ENCODE measurements around the gene GPN3. TPM values are rescaled to one million over a fixed set of nuclear protein-coding genes. Genes with fewer than 3 reads are reported as not detected.

Gene GPN3
- 10 to 100 TPM; 23.3 to 48.1 (median 36.0) TPM for polyA plus RNA-seq (ENCODE audit: low read depth in 6 of 6)

DNA sequence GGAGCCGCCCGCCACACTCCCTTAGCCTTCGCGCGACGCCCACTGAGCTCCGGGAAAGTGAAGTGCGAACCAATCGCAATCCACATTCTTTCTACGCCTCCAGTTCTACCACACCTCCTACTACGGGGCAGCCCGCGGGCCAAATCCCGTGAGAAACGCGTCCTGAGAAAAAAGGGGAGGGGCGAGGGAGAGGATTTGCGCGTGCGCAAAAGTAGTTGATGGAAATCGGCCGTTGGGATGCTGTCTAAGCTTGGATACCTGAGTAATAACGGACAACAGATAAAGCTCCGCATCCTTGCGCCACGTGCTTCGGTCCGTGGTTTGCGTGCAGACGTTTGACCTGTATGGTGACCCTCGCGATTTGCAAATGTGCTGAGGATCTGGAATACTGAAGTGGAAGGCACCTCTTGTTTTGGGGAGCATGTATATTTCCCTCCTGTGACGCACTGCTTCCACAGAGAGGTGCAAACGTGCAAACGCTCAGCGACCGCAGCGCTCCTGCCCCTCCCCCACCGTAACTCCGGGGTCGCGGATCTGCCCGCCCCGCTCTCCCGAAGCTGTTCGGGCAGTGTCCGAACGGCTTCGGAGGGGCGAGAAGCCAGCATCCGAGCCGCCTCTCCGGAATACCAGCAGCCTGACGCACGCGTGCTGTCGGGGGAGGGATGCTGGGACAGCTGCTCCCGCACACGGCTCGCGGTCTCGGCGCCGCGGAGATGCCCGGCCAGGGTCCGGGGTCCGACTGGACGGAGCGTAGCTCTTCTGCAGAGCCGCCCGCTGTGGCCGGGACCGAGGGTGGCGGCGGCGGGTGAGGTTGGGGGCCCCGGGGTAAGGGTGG lies at the start of gene GPN3, which contains the start of gene FAM216A:
Gene GPN3, minus strand, starts transcription at position 44 of the 835 bp plus-strand sequence. CDS start 54 bp downstream, outside the sequence.
Gene FAM216A, plus strand, starts transcription at position 632 of the 835 bp plus-strand sequence. Its CDS starts 31 bp downstream, at position 663.
- peak; percentile 84 for ATAC-seq (ENCODE audit: low read depth in 2 of 2)
- Mint-ChIP-seq H3K4me1 (peaks cover 28 to 59% (median 29%) of the 10 kb centered on the region in 3 donors), H3K27ac (peak within 1 kb of the TSS; percentile 95 to 99 (median 97)), H3K27me3 (no peaks in the 10 kb centered on the region), H3K9me3 (no peaks in the 10 kb centered on the region), H3K36me3 (peaks cover 9% of the 10 kb centered on the region in 2 donors), H3K4me3 (peak within 1 kb of the TSS; percentile 94 to 100 (median 98))
- DNase-seq, result peak; percentile 97

DNA sequence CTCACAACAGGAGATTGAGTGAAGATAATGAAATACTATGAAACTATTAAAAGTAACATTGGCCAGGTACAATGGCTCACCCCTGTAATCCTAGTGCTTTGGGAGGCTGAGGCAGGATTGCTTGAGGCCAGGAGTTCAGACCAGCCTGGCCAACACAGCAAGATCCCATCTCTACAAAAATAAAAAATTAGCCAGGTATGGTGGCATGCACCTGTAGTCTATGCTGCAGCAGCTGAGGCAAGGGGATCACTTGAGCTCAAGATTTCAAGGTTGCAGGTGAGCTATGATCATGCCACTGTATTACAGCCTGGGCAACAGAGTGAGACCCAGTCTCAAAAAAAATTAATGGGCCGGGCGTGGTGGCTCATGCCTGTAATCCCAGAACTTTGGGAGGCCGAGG lies 48.9 kb upstream of the GPN3 start:
- no peak overlapping the region for H3K4me3 Mint-ChIP-seq
- peaks cover 0 to 7% (median 0%) of the 10 kb centered on the region in 3 donors for H3K4me1 Mint-ChIP-seq
- no peak overlapping the region for H3K27ac Mint-ChIP-seq
- no peak for DNase-seq
- ATAC-seq (ENCODE audit: low read depth in 2 of 2), result no peak
- H3K9me3 Mint-ChIP-seq, result no peaks in the 10 kb centered on the region
- no peaks in the 10 kb centered on the region for H3K27me3 Mint-ChIP-seq
- H3K36me3 Mint-ChIP-seq, result peaks cover 0 to 4% of the 10 kb centered on the region in 2 donors

- H3K4me3 Mint-ChIP-seq, result no peak overlapping the region
- H3K27ac Mint-ChIP-seq, result peak overlapping the region in 1 of 6 donors; percentile 72
- no peaks in the 10 kb centered on the region for H3K27me3 Mint-ChIP-seq
- no peaks in the 10 kb centered on the region for H3K36me3 Mint-ChIP-seq
- no peaks in the 10 kb centered on the region for H3K9me3 Mint-ChIP-seq
- peaks cover 0 to 7% (median 0%) of the 10 kb centered on the region in 3 donors for H3K4me1 Mint-ChIP-seq
- no peak for DNase-seq
- ATAC-seq (ENCODE audit: low read depth in 2 of 2), result no peak
Measured at GRCh38 chr12:110514363-110514762, 46.3 kb upstream of the GPN3 start.

GRCh38 chr12:110513842-110514241 lies 45.8 kb upstream of the GPN3 start:
- H3K27ac Mint-ChIP-seq, result peak overlapping the region in 2 of 6 donors; percentile 65 to 93
- ATAC-seq (ENCODE audit: low read depth in 2 of 2) (no peak), DNase-seq (no peak)
- no peaks in the 10 kb centered on the region for H3K27me3 Mint-ChIP-seq
- no peak overlapping the region for H3K4me3 Mint-ChIP-seq
- H3K36me3 Mint-ChIP-seq, result no peaks in the 10 kb centered on the region
- peaks cover 0 to 7% (median 0%) of the 10 kb centered on the region in 3 donors for H3K4me1 Mint-ChIP-seq
- no peaks in the 10 kb centered on the region for H3K9me3 Mint-ChIP-seq

DNA sequence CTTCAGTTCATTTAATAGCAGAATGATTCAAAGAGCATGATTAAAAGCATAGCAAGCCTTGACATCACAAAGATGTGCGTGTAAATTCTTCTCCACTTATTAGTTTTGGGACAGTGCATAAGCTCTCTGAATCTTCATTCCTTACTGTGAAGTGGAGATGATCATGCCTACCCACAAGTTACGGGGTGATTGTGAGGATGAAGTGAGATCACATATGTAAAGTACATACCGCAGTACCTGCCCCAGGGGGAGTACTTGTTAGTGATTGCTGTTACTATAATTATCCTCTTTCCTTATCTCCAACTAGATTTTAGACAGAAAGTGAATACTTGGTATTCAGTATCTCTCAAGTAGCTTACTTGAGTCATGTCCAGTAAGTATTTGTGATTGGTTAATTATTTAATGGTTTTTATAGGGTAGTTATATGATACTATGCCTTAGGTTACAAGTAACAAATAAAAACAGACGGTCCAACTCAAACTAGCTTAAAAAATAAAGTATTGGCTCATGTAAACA lies 40.1 kb upstream of the GPN3 start:
- DNase-seq (no peak), ATAC-seq (ENCODE audit: low read depth in 2 of 2) (no peak)
- no peaks in the 10 kb centered on the region for H3K27me3 Mint-ChIP-seq
- H3K4me1 Mint-ChIP-seq, result peaks cover 0 to 7% (median 0%) of the 10 kb centered on the region in 3 donors
- H3K36me3 Mint-ChIP-seq, result no peaks in the 10 kb centered on the region
- no peak overlapping the region for H3K4me3 Mint-ChIP-seq
- peak overlapping the region in 1 of 6 donors; percentile 8 for H3K27ac Mint-ChIP-seq
- no peaks in the 10 kb centered on the region for H3K9me3 Mint-ChIP-seq

GRCh38 chr12:110505332-110505731 lies 37.3 kb upstream of the GPN3 start:
- peaks cover 0 to 4% (median 0%) of the 10 kb centered on the region in 7 donors for H3K9me3 Mint-ChIP-seq
- peaks cover 12 to 25% (median 20%) of the 10 kb centered on the region in 3 donors for H3K4me1 Mint-ChIP-seq
- DNase-seq (no peak), ATAC-seq (ENCODE audit: low read depth in 2 of 2) (no peak)
- H3K27ac Mint-ChIP-seq, result no peak overlapping the region
- no peak overlapping the region for H3K4me3 Mint-ChIP-seq
- H3K36me3 Mint-ChIP-seq, result peaks cover 0 to 7% of the 10 kb centered on the region in 2 donors
- no peaks in the 10 kb centered on the region for H3K27me3 Mint-ChIP-seq

DNA sequence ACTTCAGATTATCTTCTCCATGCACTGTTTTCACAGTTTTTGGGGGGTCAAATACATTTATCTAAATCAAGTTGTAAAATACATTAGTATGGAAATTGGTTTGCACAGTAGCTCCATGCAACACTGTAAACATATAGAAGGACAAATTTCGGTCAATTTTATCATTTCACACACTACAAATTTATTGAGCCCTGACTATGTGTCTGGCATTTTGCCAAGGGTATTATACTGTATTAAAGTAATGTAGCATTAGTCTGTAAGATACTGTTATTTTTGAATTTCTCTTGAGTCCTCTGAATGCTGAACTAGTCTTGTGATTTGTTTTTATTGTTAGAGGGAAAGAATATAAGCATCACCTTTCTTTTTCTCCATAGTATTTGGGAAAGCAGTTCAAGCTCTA lies 35.4 kb upstream of the GPN3 start:
- H3K27ac Mint-ChIP-seq, result peak overlapping the region in 2 of 6 donors; percentile 59 to 80
- H3K36me3 Mint-ChIP-seq, result peaks cover 0 to 7% of the 10 kb centered on the region in 2 donors
- no peaks in the 10 kb centered on the region for H3K27me3 Mint-ChIP-seq
- peaks cover 19 to 37% (median 29%) of the 10 kb centered on the region in 3 donors for H3K4me1 Mint-ChIP-seq
- H3K9me3 Mint-ChIP-seq, result peaks cover 0 to 4% (median 0%) of the 10 kb centered on the region in 7 donors
- H3K4me3 Mint-ChIP-seq, result peak overlapping the region in 2 of 8 donors; percentile 63 to 68
- ATAC-seq (ENCODE audit: low read depth in 2 of 2), result no peak
- no peak for DNase-seq

- Mint-ChIP-seq H3K27ac (peak within 1 kb of the TSS; percentile 91 to 99 (median 96)), H3K9me3 (peaks cover 0 to 4% (median 0%) of the 10 kb centered on the region in 7 donors), H3K4me3 (peak within 1 kb of the TSS; percentile 87 to 99 (median 98)), H3K36me3 (peaks cover 0 to 7% of the 10 kb centered on the region in 2 donors), H3K27me3 (no peaks in the 10 kb centered on the region), H3K4me1 (peaks cover 19 to 37% (median 29%) of the 10 kb centered on the region in 3 donors)
- DNase-seq (peak; percentile 99), ATAC-seq (ENCODE audit: low read depth in 2 of 2) (peak; percentile 92 to 93)
Measured at GRCh38 chr12:110501752-110502738, 34.0 kb upstream of the GPN3 start, which contains the start of the genes RAD9B and VPS29. RAD9B (plus strand) TSS chr12:110502331; CDS start chr12:110502338, 7 bp downstream. VPS29 (minus strand) TSS chr12:110502111; CDS start chr12:110502051, 60 bp downstream.

DNA sequence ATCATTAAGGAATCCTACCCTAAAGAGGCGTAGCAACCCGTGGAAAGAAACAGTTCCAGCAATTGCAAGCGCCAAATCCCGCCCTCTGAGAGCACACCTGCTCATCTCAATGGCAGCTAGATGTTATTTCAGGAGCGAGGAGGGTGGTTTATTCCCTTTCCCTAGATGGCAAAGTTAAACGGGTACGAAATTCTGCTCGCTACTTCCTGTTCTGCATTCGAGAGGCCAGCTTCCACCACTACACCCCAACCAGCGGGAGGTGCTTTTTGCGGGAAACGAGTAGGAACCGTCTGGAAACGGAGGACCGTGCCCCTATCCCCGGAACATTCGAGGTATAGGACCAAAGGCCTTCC lies 33.3 kb upstream of the GPN3 start:
- peaks cover 19 to 37% (median 29%) of the 10 kb centered on the region in 3 donors for H3K4me1 Mint-ChIP-seq
- H3K27me3 Mint-ChIP-seq, result no peaks in the 10 kb centered on the region
- H3K27ac Mint-ChIP-seq, result peak overlapping the region; percentile 91 to 99 (median 95)
- peaks cover 0 to 4% (median 0%) of the 10 kb centered on the region in 7 donors for H3K9me3 Mint-ChIP-seq
- H3K4me3 Mint-ChIP-seq, result peak overlapping the region; percentile 87 to 99 (median 98)
- ATAC-seq (ENCODE audit: low read depth in 2 of 2) (peak; percentile 1 to 3), DNase-seq (no peak)
- H3K36me3 Mint-ChIP-seq, result peaks cover 0 to 7% of the 10 kb centered on the region in 2 donors

GRCh38 chr12:110498984-110499706 lies 31.1 kb upstream of the GPN3 start:
- ATAC-seq (ENCODE audit: low read depth in 2 of 2), result no peak
- H3K4me1 Mint-ChIP-seq, result peaks cover 19 to 37% (median 29%) of the 10 kb centered on the region in 3 donors

DNA sequence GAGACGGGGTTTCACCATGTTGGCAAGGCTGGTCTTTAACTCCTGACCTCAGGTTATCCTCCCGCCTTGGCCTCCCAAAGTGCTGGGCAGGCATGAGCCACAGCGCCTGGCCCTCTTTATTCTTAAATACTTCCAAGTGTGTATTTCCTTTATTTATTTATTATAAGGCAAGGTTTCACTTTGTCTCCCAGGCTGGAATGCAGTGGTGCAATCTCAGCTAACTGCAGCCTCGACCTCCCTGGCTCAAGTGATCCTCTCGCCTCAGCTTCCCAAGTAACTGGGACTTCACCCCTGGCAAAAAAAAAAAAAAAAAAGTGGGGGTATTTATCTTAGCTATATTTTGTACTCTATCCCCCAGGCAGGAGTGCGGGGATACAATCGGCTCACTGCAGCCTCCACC lies 7.4 kb upstream of the GPN3 start:
- Mint-ChIP-seq H3K27me3 (no peaks in the 10 kb centered on the region), H3K36me3 (peaks cover 0 to under 1% of the 10 kb centered on the region in 2 donors), H3K4me3 (no peak overlapping the region), H3K4me1 (peaks cover 0 to 6% (median 3%) of the 10 kb centered on the region in 3 donors), H3K27ac (no peak overlapping the region), H3K9me3 (no peaks in the 10 kb centered on the region)
- no peak for ATAC-seq (ENCODE audit: low read depth in 2 of 2)
- DNase-seq, result no peak

More at GRCh38 chr12:110498984-110499706, 31.1 kb upstream of the GPN3 start:
- Mint-ChIP-seq H3K9me3 (peaks cover 0 to 4% (median 0%) of the 10 kb centered on the region in 7 donors), H3K36me3 (peaks cover 7 to 11% of the 10 kb centered on the region in 2 donors), H3K27ac (peak overlapping the region in 4 of 6 donors; percentile 3 to 89 (median 34)), H3K27me3 (no peaks in the 10 kb centered on the region), H3K4me3 (peak overlapping the region in 5 of 8 donors; percentile 26 to 97 (median 40))
- no peak for DNase-seq

DNA sequence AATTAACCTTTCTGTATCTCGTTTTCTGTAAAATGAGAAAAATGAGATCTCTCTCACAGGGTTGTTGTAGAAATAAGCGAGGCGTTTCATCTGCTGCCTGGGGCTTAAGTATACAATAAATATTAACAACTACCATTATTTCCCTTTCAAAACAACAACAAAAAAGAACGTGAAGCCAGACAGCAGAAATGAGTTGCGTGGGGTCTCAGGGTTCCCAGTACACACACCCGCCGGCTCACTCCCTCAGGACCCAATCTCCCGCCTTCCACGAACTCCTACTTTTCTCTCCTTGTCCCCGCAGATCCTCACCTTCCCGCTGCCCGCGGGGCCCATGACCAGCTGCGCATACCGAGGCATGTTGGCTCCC lies 227 bp downstream of the GPN3 start:
- Mint-ChIP-seq H3K4me1 (peaks cover 28 to 59% (median 29%) of the 10 kb centered on the region in 3 donors), H3K9me3 (no peaks in the 10 kb centered on the region), H3K27ac (peak overlapping the region; percentile 95 to 99 (median 97)), H3K27me3 (no peaks in the 10 kb centered on the region), H3K4me3 (peak overlapping the region; percentile 94 to 100 (median 98)), H3K36me3 (peaks cover 9% of the 10 kb centered on the region in 2 donors)
- ATAC-seq (ENCODE audit: low read depth in 2 of 2) (no peak), DNase-seq (no peak)
